ENCODE data around the gene NDUFA13. TPM values are rescaled to one million over a fixed set of nuclear protein-coding genes. Genes with fewer than 3 reads are reported as not detected.

NDUFA13 gene
- total RNA-seq, 1 donor from 2014 or later: 278 TPM

GRCh38 chr19:19534556-19535265, 18.7 kb downstream of the NDUFA13 start:
- Mint-ChIP-seq H3K27ac (ENCODE audit: unreplicated experiment) (no peak overlapping the region), H3K4me1 (ENCODE audit: unreplicated experiment) (peaks cover 2% of the 10 kb centered on the region), H3K36me3 (ENCODE audit: low read depth, unreplicated experiment) (peaks cover 12% of the 10 kb centered on the region), H3K4me3 (ENCODE audit: unreplicated experiment) (peak overlapping the region; percentile 6), H3K27me3 (ENCODE audit: unreplicated experiment) (peaks cover 26% of the 10 kb centered on the region), H3K9me3 (ENCODE audit: unreplicated experiment) (no peaks in the 10 kb centered on the region)
- DNase-seq (ENCODE audit: low spot score): no peak
- no peak for TF ChIP-seq CTCF (IDR thresholded peaks at IDR 0.05; ENCODE audit: unreplicated experiment)

- Mint-ChIP-seq H3K4me1 (ENCODE audit: unreplicated experiment) (peaks cover 2% of the 10 kb centered on the region), H3K4me3 (ENCODE audit: unreplicated experiment) (no peak overlapping the region), H3K36me3 (ENCODE audit: low read depth, unreplicated experiment) (peaks cover 12% of the 10 kb centered on the region), H3K27me3 (ENCODE audit: unreplicated experiment) (peaks cover 24% of the 10 kb centered on the region), H3K9me3 (ENCODE audit: unreplicated experiment) (no peaks in the 10 kb centered on the region), H3K27ac (ENCODE audit: unreplicated experiment) (no peak overlapping the region)
- no peak for DNase-seq (ENCODE audit: low spot score)
- no peak for TF ChIP-seq CTCF (IDR thresholded peaks at IDR 0.05; ENCODE audit: unreplicated experiment)
Measured at GRCh38 chr19:19535311-19536191, 19.5 kb downstream of the NDUFA13 start.

GRCh38 chr19:19537075-19538048, 21.3 kb downstream of the NDUFA13 start:
- no peak for TF ChIP-seq CTCF (IDR thresholded peaks at IDR 0.05; ENCODE audit: unreplicated experiment)
- Mint-ChIP-seq H3K27ac (ENCODE audit: unreplicated experiment) (no peak overlapping the region), H3K9me3 (ENCODE audit: unreplicated experiment) (no peaks in the 10 kb centered on the region), H3K4me3 (ENCODE audit: unreplicated experiment) (peak overlapping the region; percentile 77), H3K36me3 (ENCODE audit: low read depth, unreplicated experiment) (peaks cover 12% of the 10 kb centered on the region), H3K27me3 (ENCODE audit: unreplicated experiment) (peaks cover 22% of the 10 kb centered on the region), H3K4me1 (ENCODE audit: unreplicated experiment) (no peaks in the 10 kb centered on the region)
- no peak for DNase-seq (ENCODE audit: low spot score)

- Mint-ChIP-seq H3K4me3 (ENCODE audit: unreplicated experiment) (peak within 1 kb of the TSS; percentile 37), H3K36me3 (ENCODE audit: low read depth, unreplicated experiment) (peaks cover 12% of the 10 kb centered on the region), H3K4me1 (ENCODE audit: unreplicated experiment) (no peaks in the 10 kb centered on the region), H3K27ac (ENCODE audit: unreplicated experiment) (no peak within 1 kb of the TSS), H3K27me3 (ENCODE audit: unreplicated experiment) (peaks cover 22% of the 10 kb centered on the region), H3K9me3 (ENCODE audit: unreplicated experiment) (no peaks in the 10 kb centered on the region)
- no peak for TF ChIP-seq CTCF (IDR thresholded peaks at IDR 0.05; ENCODE audit: unreplicated experiment)
- peak; percentile 57 for DNase-seq (ENCODE audit: low spot score)
Measured at GRCh38 chr19:19538061-19538784, 22.2 kb downstream of the NDUFA13 start, which contains the start of gene CILP2. Gene CILP2, plus strand, starts transcription at chr19:19538265. Its CDS starts 85 bp downstream, at chr19:19538350.

Measured in endothelial cell (in vitro differentiated cells).